Activated T-helper 17 cell treated with anti-CD3 and anti-CD28 coated beads, Interleukin-2, amount 50 U/mL, for 72 hours (primary cell): ENCODE measurements around the gene HCRT. TPM values are rescaled to one million over a fixed set of nuclear protein-coding genes. Genes with fewer than 3 reads are reported as not detected.
A peak's percentile ranks its signal among the peaks of the same experiment; 100 is the strongest.

Source experiments
- ATAC-seq: fragments of 150-1000 bp; cut with Tn5 transposase; replicated peaks from 2 replicates; pipeline ENCODE4 v1.10.0; 2021; ENCODE audit warnings: mild to moderate bottlenecking, moderate library complexity
- H3K27ac Mint-ChIP-seq: one replicate; pipeline ENCODE4 v1.8.0; 2022; ENCODE audit warnings: mixed read lengths
- H3K27me3 Mint-ChIP-seq: one replicate; pipeline ENCODE4 v1.8.0; 2022; ENCODE audit warnings: mixed read lengths
- H3K36me3 Mint-ChIP-seq: one replicate; pipeline ENCODE4 v1.8.0; 2022; ENCODE audit warnings: low read depth, mild to moderate bottlenecking, mixed read lengths
- H3K4me1 Mint-ChIP-seq: one replicate; pipeline ENCODE4 v1.8.0; 2022; ENCODE audit warnings: mixed read lengths
- H3K4me3 Mint-ChIP-seq: one replicate; pipeline ENCODE4 v1.8.0; 2022; ENCODE audit warnings: mild to moderate bottlenecking, mixed read lengths
- H3K9me3 Mint-ChIP-seq: one replicate; pipeline ENCODE4 v1.8.0; 2022; ENCODE audit warnings: mixed read lengths
- total RNA-seq, 2 donors: library from RNA; stranded (reverse); gene quantifications; one replicate each; pipeline ENCODE4 v1.2.3, GENCODE V29; 2022

HCRT gene
- total RNA-seq, 2 donors from 2014 or later = not detected

GRCh38 chr17:42178817-42179216 lies 6.4 kb downstream of the HCRT start:
- Mint-ChIP-seq H3K27ac (no peak overlapping the region), H3K27me3 (no peaks in the 10 kb centered on the region), H3K36me3 (peaks cover 5% of the 10 kb centered on the region), H3K4me3 (peak overlapping the region; percentile 85), H3K9me3 (no peaks in the 10 kb centered on the region), H3K4me1 (peaks cover 25% of the 10 kb centered on the region)
- ATAC-seq = peak; percentile 31

GRCh38 chr17:42177684-42178083 lies 7.6 kb downstream of the HCRT start:
- Mint-ChIP-seq H3K27me3 (no peaks in the 10 kb centered on the region), H3K36me3 (peaks cover 5% of the 10 kb centered on the region), H3K4me3 (no peak overlapping the region), H3K4me1 (peaks cover 19% of the 10 kb centered on the region), H3K9me3 (no peaks in the 10 kb centered on the region), H3K27ac (no peak overlapping the region)
- ATAC-seq = no peak

GRCh38 chr17:42174126-42174783 lies 11.0 kb downstream of the HCRT start:
- H3K27me3 Mint-ChIP-seq = no peaks in the 10 kb centered on the region
- ATAC-seq = peak; percentile 11
- H3K36me3 Mint-ChIP-seq = peaks cover 5% of the 10 kb centered on the region
- peaks cover 10% of the 10 kb centered on the region for H3K4me1 Mint-ChIP-seq
- no peak overlapping the region for H3K4me3 Mint-ChIP-seq
- no peak overlapping the region for H3K27ac Mint-ChIP-seq
- no peaks in the 10 kb centered on the region for H3K9me3 Mint-ChIP-seq

GRCh38 chr17:42171831-42172230 lies 13.4 kb downstream of the HCRT start:
- peaks cover 3% of the 10 kb centered on the region for H3K4me1 Mint-ChIP-seq
- H3K9me3 Mint-ChIP-seq = no peaks in the 10 kb centered on the region
- H3K27ac Mint-ChIP-seq = no peak overlapping the region
- H3K4me3 Mint-ChIP-seq = no peak overlapping the region
- no peaks in the 10 kb centered on the region for H3K27me3 Mint-ChIP-seq
- H3K36me3 Mint-ChIP-seq = peaks cover 5% of the 10 kb centered on the region
- no peak for ATAC-seq

- Mint-ChIP-seq H3K9me3 (no peaks in the 10 kb centered on the region), H3K36me3 (no peaks in the 10 kb centered on the region), H3K27ac (no peak overlapping the region), H3K4me3 (no peak overlapping the region), H3K27me3 (no peaks in the 10 kb centered on the region), H3K4me1 (peaks cover 3% of the 10 kb centered on the region)
- no peak for ATAC-seq
Observed at GRCh38 chr17:42169351-42169750, 15.9 kb downstream of the HCRT start.

GRCh38 chr17:42167807-42168206 lies 17.4 kb downstream of the HCRT start:
- no peaks in the 10 kb centered on the region for H3K9me3 Mint-ChIP-seq

GRCh38 chr17:42166196-42166763 lies 19.0 kb downstream of the HCRT start:
- H3K36me3 Mint-ChIP-seq = no peaks in the 10 kb centered on the region

More at GRCh38 chr17:42167807-42168206, 17.4 kb downstream of the HCRT start:
- ATAC-seq = no peak
- Mint-ChIP-seq H3K4me3 (no peak overlapping the region), H3K4me1 (peaks cover 8% of the 10 kb centered on the region), H3K36me3 (no peaks in the 10 kb centered on the region), H3K27me3 (no peaks in the 10 kb centered on the region), H3K27ac (peak overlapping the region; percentile 5)

GRCh38 chr17:42165751-42166150 lies 19.5 kb downstream of the HCRT start:
- H3K27ac Mint-ChIP-seq = no peak overlapping the region
- peaks cover 8% of the 10 kb centered on the region for H3K4me1 Mint-ChIP-seq
- no peaks in the 10 kb centered on the region for H3K27me3 Mint-ChIP-seq
- no peak overlapping the region for H3K4me3 Mint-ChIP-seq
- no peak for ATAC-seq
- no peaks in the 10 kb centered on the region for H3K9me3 Mint-ChIP-seq
- no peaks in the 10 kb centered on the region for H3K36me3 Mint-ChIP-seq

More at GRCh38 chr17:42166196-42166763, 19.0 kb downstream of the HCRT start:
- Mint-ChIP-seq H3K27me3 (no peaks in the 10 kb centered on the region), H3K27ac (no peak overlapping the region), H3K4me3 (no peak overlapping the region), H3K9me3 (no peaks in the 10 kb centered on the region), H3K4me1 (peaks cover 8% of the 10 kb centered on the region)
- no peak for ATAC-seq

- no peaks in the 10 kb centered on the region for H3K27me3 Mint-ChIP-seq
- peaks cover 8% of the 10 kb centered on the region for H3K4me1 Mint-ChIP-seq
- ATAC-seq = no peak
- H3K4me3 Mint-ChIP-seq = no peak overlapping the region
- H3K27ac Mint-ChIP-seq = no peak overlapping the region
- no peaks in the 10 kb centered on the region for H3K36me3 Mint-ChIP-seq
- no peaks in the 10 kb centered on the region for H3K9me3 Mint-ChIP-seq
Observed at GRCh38 chr17:42163696-42164407, 21.4 kb downstream of the HCRT start.

GRCh38 chr17:42163113-42163512 lies 22.1 kb downstream of the HCRT start:
- peak overlapping the region; percentile 66 for H3K27ac Mint-ChIP-seq
- H3K9me3 Mint-ChIP-seq = no peaks in the 10 kb centered on the region
- H3K36me3 Mint-ChIP-seq = no peaks in the 10 kb centered on the region
- peaks cover 8% of the 10 kb centered on the region for H3K4me1 Mint-ChIP-seq
- H3K4me3 Mint-ChIP-seq = no peak overlapping the region
- peak; percentile 66 for ATAC-seq
- H3K27me3 Mint-ChIP-seq = no peaks in the 10 kb centered on the region

- Mint-ChIP-seq H3K27me3 (no peaks in the 10 kb centered on the region), H3K4me1 (peaks cover 5% of the 10 kb centered on the region), H3K9me3 (no peaks in the 10 kb centered on the region), H3K36me3 (no peaks in the 10 kb centered on the region), H3K27ac (no peak overlapping the region), H3K4me3 (no peak overlapping the region)
- no peak for ATAC-seq
Observed at GRCh38 chr17:42160531-42160910, 24.7 kb downstream of the HCRT start.

- Mint-ChIP-seq H3K4me1 (peaks cover 5% of the 10 kb centered on the region), H3K27me3 (no peaks in the 10 kb centered on the region), H3K27ac (no peak overlapping the region), H3K9me3 (no peaks in the 10 kb centered on the region), H3K36me3 (no peaks in the 10 kb centered on the region), H3K4me3 (no peak overlapping the region)
- no peak for ATAC-seq
Observed at GRCh38 chr17:42159796-42160530, 25.3 kb downstream of the HCRT start.

- peak overlapping the region; percentile 93 for H3K27ac Mint-ChIP-seq
- no peak for ATAC-seq
- peaks cover 18% of the 10 kb centered on the region for H3K36me3 Mint-ChIP-seq
- H3K27me3 Mint-ChIP-seq = no peaks in the 10 kb centered on the region
- H3K9me3 Mint-ChIP-seq = no peaks in the 10 kb centered on the region
- H3K4me1 Mint-ChIP-seq = peaks cover 4% of the 10 kb centered on the region
- H3K4me3 Mint-ChIP-seq = peak overlapping the region; percentile 91
Observed at GRCh38 chr17:42155614-42156045, 29.6 kb downstream of the HCRT start.

GRCh38 chr17:42153919-42154742 lies 31.1 kb downstream of the HCRT start:
- Mint-ChIP-seq H3K4me1 (peaks cover 4% of the 10 kb centered on the region), H3K27ac (peak overlapping the region; percentile 93), H3K4me3 (peak overlapping the region; percentile 91), H3K9me3 (no peaks in the 10 kb centered on the region), H3K36me3 (peaks cover 22% of the 10 kb centered on the region), H3K27me3 (no peaks in the 10 kb centered on the region)
- no peak for ATAC-seq
